Amygdala (tissue), 56 donors: ENCODE measurements around the gene STX3.

ENCODE experiments used
- DNase-seq, 56 donors: peaks; one replicate each; lab custom pipeline; 2025; lab: John Stamatoyannopoulos, UW

The STX3 gene

DNA sequence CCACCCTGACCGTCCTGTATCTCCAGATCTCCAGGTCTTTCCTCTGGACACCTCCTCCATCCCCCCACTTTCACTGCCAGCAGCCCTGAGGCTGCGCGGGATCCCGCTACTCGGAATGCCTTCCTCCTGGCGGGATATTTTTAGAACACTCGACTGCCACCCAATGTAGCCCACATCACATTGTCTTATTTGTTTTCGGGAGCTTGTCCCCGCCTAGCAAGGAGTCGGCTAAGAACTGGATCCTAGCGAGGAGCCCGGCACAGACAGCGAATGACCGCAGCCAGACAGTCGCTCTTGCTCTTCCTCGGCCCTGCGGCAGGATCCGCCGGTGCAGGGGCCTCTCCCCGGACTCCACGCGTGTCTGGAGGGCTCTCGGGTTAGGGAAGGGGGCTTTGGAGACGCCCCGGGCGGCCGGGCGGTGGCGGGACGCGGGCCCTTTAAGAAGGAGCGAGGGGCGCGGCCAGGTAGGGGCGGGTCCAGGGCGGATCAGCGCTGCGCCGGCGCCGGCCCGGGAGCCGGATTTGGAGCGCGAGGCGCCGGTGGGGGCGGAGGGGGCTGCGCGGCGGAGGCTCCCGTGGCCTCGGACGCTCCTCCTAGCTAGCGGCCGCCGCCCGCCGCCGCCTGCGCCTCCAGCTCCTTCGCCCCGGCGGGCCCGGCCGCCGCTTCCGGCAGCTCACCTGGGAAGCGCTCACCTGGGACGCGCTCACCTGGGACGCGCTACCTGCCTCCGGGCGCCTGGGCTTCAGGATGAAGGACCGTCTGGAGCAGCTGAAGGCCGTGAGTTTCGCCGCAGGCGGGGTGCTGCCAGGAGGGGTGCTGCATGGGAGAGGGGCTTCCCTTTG, at the start of gene STX3:
STX3 (plus strand) TSS at position 518 of the 842 bp plus-strand sequence; CDS start at position 748, 230 bp downstream.
- DNase-seq = peak in 42 of 56 donors; percentile 10 to 80 (median 47)

DNA sequence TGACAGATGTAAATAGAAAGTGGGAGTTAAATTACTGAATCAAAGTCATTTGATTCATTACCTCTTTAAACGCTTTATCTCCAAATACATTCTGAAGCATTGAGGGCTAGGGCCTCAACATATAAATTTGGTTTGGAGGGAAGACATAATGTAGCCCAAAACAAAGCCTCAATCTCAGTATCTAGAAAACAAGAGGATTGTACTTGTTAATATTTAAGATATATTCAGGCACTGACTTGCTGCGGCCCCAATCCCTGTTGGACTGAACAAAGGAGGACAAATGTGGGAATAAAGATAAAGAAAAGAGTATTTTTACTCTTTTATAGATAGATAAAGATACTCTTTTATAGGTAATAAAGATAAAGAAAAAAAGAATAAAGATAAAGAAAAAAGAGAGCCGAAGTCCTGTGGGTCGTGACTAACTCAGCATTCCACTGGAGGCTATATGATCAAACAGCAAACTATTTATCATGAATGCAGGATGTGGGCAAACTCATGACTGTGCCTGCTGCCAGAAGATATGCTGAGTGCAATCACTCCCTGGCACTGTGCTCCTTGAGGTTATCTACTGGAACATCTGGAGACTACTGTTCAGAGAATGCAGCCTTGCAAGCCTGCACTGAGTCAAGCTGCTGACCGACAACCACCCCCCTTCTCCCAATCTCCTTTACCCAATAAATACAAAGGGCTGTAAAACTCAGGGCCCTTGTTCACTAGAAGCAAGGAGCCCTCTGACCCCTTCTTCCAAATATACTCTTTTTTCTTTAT, 48.5 kb upstream of the STX3 start:
- no peak for DNase-seq

GRCh38 chr11:59707371-59707770, 47.8 kb upstream of the STX3 start:
- no peak for DNase-seq

DNA sequence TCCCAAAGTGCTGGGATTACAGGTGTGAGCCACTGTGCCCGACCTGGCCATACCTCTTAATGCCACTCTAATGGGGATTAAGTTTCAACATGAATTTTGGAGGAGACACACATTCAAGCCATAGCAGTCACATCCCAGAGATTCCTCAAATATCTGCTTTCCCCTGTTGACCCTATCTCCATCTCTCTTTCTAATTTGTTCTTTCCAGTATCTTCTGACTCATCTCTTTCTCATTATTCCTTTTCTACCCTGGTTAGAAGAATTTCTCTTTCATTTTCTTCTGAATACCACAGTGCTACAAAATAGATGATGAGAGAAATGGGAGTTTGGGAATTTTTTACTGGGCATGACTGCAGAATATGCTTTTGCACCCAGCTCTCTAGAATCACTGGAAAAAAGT, 46.6 kb upstream of the STX3 start:
- DNase-seq = no peak

DNA sequence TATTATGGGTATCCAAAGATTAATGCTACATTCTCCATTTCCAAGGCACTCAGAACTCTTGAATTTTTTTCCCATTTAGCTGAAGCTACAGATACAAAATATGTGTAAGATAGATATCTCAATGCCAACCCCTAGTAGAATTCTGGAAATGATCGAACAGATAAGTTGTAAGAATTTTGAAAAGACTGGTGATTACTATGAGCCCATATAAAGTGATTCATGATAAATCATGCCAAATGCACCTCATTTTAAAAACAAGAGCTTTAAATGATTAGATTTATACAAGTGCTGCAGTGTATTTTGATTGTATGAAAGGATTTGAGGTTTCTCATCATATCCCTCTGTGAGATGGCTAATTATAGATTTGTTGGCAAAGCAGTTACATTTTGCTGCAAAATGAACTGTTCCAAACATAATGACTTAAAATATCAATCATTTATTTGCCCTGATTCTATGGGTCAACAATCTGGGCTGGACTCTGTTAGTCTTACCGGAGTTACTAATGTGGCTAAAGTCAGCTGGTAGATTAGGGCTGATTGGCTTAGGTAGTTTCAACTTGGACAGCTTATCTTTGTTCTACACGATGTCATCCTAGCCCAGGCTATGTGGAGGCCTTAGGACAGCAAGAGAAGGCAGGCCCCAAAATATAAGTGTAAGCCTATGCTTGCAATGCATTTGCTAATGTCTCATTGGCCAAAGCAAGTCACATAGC, 44.9 kb upstream of the STX3 start:
- no peak for DNase-seq

- DNase-seq = no peak
These were observed 41.4 kb upstream of the STX3 start, which contains the start of gene OR10V1 for GRCh38 chr11:59713745-59714144. Gene OR10V1, minus strand, starts transcription at chr11:59713845. Its CDS starts 0 bp downstream, at chr11:59713845.

- DNase-seq = no peak
These were observed 39.1 kb upstream of the STX3 start for GRCh38 chr11:59716051-59716450.

DNA sequence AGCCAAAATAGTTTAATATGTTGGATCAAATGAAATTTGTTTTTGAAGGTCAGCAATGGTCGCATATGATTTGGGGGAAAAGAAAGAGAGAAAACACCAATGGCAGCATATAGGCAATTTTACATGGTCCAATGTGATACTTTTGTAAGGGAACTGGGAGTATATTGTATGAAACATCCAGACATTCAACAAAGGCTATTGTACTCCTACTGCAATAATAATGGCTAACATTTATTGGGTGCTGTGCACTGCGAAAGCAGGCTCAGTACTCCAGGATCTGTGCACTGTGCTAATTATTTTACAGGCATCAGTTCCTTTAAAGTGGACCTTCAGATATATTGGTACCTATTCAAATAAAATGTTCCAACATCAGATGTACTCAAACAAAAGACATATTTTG, 35.6 kb upstream of the STX3 start:
- peak in 2 of 56 donors; percentile 2 to 14 for DNase-seq

DNA sequence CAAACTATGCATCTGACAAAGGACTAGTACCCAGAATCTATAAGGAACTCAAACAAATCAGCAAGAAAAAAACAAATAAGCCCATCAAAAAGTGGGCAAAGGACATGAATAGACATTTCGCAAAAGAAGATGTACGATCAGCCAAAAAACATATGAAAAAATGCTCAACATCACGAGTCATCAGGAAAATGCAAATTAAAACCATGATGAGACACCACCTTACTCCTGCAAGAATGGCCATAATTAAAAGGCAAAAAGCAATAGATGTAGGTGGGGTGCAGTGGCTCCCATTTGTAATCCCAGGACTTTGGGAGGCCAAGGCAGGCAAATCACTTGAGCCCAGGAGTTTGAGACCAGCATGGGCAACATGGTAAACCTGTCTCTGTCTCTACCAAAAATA, 31.1 kb upstream of the STX3 start:
- DNase-seq = no peak

- DNase-seq = no peak
These were observed 27.8 kb upstream of the STX3 start for GRCh38 chr11:59727426-59727825.

DNA sequence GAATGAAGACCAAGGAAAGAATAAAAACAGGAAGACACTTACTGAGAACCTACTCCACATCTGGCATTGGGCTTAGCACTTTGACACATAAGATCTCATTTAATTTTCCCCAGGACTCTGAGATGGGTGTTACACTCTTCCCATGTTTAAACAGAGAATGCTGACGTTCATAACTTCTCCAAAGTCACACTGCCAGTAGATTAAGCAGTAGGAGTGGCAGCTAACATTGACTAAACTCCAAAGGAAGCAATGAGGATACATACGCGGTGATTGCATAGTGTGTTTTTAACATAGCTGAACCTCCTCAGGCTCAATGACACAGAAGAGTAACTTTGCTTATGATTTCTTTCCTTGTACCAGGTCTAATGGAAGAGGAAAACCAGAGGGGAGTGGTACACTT, 27.0 kb upstream of the STX3 start:
- no peak for DNase-seq

- DNase-seq = no peak
These were observed 26.3 kb upstream of the STX3 start for GRCh38 chr11:59728913-59729312.

DNA sequence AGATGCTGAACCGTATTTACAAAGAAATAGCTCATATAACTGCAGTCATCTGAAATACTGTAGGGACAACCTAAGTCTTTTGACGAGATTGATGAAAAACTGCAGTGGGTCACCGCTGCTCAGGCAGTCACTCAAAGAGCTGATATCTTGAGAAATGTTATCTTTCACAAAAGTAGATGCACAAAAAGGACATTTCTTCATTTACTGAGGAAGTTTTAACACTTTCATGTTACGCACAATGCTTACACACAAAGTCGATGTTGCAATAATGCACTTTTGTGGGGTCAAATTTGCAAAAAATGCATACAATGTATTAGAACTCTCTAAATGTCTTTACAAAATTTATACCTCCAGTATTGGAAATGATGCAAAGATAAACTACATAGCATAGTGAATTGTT, 25.3 kb upstream of the STX3 start:
- DNase-seq = no peak

DNA sequence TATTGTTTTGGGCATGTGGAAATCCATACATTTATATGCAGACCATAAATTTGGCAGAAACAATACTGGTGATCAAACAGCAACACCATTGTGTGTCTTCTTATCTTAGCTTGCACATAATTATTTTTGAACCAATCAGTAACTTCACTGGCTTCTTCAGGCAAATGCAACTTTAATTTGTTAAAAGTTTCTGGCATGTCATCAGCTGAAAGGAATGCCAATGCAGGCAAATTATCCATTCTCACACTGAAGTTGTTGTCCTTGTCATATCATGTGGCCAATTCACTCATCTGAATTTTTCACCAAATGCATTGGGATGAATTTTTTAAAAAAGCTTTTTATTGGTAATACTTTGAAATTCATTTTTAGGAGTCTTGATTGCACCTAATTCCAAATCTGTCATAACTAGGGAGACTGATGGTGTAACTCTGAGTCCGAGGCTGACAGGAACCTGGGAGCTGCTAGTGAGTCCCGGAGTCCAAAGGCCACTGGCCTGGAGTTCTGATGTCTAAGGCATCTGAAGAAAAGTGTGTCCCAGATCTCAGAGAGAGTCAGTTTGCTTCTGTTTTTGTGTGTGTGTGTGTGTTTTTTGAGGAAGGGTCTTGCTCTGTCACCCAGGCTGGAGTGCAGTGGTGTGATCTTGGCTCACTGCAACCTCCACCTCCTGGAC, 24.1 kb upstream of the STX3 start:
- DNase-seq = no peak

GRCh38 chr11:59746111-59746510, 9.1 kb upstream of the STX3 start:
- no peak for DNase-seq

DNA sequence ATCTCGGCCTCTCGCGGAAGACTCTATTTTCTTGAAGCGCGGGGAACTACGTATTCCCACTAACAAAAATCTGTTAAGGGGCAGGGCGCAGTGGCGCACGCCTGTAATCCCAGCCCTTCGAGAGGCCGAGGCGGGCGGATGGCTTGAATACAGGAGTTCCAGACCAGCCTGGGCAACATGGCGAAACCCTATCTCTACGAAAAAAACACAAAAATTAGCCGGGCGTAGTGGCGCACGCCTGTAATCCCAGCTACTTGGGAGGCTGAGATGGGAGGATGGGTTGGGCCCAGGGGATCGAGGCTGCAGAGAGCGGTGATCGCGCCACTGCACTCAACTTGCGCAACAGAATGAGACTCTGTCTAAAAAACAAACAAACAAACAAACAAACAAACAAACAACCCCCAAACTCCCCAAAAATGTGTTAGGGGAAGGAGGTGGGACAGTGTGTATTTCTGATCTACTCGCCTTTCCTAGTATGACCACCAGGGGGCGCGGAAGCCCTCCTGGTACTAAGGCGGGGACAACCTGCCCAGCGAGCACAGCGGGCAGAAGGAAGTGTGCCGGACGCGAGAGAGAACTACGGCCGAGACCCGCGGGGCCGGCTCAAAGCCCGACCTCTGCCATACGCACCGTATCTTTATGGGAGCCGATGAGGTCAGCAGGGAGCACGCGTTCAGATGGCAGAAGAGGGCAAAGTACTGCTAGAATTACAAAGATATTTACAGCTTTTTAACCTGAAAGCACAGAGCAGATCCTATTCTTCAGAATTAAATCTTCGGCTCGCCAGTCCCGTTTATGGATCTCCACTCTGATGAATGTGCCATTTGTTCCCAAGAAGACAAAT, 1.3 kb upstream of the STX3 start:
- DNase-seq = peak in 55 of 56 donors; percentile 14 to 88 (median 64)

GRCh38 chr11:59754494-59754858, 700 bp upstream of the STX3 start:
- peak in 7 of 56 donors; percentile 16 to 50 (median 25) for DNase-seq

DNA sequence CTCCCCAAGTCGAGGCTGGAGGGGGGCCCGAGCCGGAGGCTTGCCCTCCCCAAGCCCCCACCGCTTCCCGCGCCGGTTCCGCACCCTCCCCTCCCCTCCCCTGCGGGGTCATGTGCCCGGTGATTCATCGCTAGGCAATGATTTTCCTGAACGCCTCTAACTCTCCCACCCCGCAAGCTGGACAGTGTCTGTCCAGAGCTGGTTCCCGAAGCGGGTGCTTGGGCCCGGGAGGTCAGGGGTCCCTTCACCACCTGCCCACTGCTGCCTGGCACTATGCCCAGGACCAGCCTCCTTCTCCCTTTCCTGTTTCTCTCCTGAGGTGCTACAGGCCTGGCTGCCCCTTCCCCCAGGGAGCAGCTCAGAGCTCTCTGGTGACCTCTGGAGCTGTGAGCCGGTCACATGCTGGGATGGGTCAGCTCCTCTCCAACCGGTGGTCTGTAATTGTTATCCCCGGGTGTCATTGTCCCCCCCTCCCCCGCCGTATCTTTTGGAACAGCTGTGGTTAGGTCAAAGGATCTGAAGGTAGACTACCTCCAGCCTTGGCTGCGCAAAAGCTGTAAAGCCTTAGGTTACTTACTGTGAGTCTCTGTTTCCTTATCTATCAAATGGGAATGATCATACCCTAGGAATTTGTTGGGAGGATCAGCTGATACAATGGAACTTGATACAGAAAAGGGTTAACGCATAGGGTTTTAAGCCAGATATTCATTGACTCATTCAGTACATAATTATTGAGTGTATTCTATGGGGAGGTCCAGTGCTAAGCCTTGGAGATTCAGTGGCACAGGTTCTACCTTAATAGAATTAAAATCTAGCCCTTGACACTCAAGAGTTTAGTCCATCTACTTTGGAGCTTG, 753 bp downstream of the STX3 start:
- peak in 46 of 56 donors; percentile 10 to 83 (median 44) for DNase-seq

GRCh38 chr11:59756558-59756840, 1.3 kb downstream of the STX3 start:
- DNase-seq = no peak
